GM23248 (cell line): ENCODE results near the gene FAM193B. TPM values are rescaled to one million over a fixed set of nuclear protein-coding genes. Genes with fewer than 3 reads are reported as not detected.

ENCODE experiments used
- DNase-seq: peaks from one replicate; pipeline ENCODE4 v3.0.0-alpha.2; 2015
- H2AFZ ChIP-seq: fragments of 200-600 bp; sonication (generic); 2 replicates; pipeline ENCODE4 v1.6.1; 2016; ENCODE audit warnings: antibody characterized with exemption
- H3F3A ChIP-seq: fragments of 200-600 bp; sonication (generic); 2 replicates; pipeline ENCODE4 v1.6.1; 2016; ENCODE audit warnings: mild to moderate bottlenecking, antibody characterized with exemption, mixed run types; ENCODE audit not compliant: insufficient read depth
- H3K27ac ChIP-seq: fragments of 200-600 bp; sonication (generic); 2 replicates; pipeline ENCODE4 v1.5.1; 2016; ENCODE audit warnings: mild to moderate bottlenecking
- H3K27me3 ChIP-seq: fragments of 200-600 bp; sonication (generic); replicated peaks from 2 replicates; pipeline ENCODE4 v1.6.1; 2016; ENCODE audit warnings: mild to moderate bottlenecking; ENCODE audit not compliant: insufficient read depth
- H3K36me3 ChIP-seq: fragments of 200-600 bp; sonication (generic); 2 replicates; pipeline ENCODE4 v1.6.1; 2016; ENCODE audit warnings: low read depth, mild to moderate bottlenecking
- H3K4me1 ChIP-seq: fragments of 200-600 bp; sonication (generic); 2 replicates; pipeline ENCODE4 v1.6.1; 2016; ENCODE audit warnings: mild to moderate bottlenecking; ENCODE audit not compliant: insufficient read depth
- H3K4me2 ChIP-seq: fragments of 200-600 bp; sonication (generic); one replicate; pipeline ENCODE4 v1.6.1; 2016; ENCODE audit warnings: mild to moderate bottlenecking; ENCODE audit not compliant: unreplicated experiment
- H3K4me3 ChIP-seq: fragments of 200-600 bp; sonication (generic); 2 replicates; pipeline ENCODE4 v1.5.1; 2016; ENCODE audit warnings: mild to moderate bottlenecking
- H3K79me2 ChIP-seq: fragments of 200-600 bp; sonication (generic); 2 replicates; pipeline ENCODE4 v1.6.1; 2016; ENCODE audit warnings: mild to moderate bottlenecking; ENCODE audit not compliant: insufficient read depth
- H3K9ac ChIP-seq: fragments of 200-600 bp; sonication (generic); 2 replicates; pipeline ENCODE4 v1.6.1; 2016; ENCODE audit warnings: mild to moderate bottlenecking
- H3K9me2 ChIP-seq: fragments of 200-600 bp; sonication (generic); 2 replicates; pipeline ENCODE4 v1.6.1; 2016; ENCODE audit warnings: mixed run types, mild to moderate bottlenecking, moderate library complexity; ENCODE audit not compliant: insufficient read depth
- H3K9me3 ChIP-seq: fragments of 200-600 bp; sonication (generic); one replicate; pipeline ENCODE4 v1.6.1; 2017; ENCODE audit warnings: low read depth
- H4K20me1 ChIP-seq: fragments of 200-600 bp; sonication (generic); 2 replicates; pipeline ENCODE4 v1.6.0; 2016; ENCODE audit not compliant: insufficient read depth
- EZH2 ChIP-seq: fragments of 200-600 bp; sonication (generic); IDR thresholded peaks from 2 replicates; pipeline ENCODE4 v1.6.1; 2018; ENCODE audit warnings: antibody characterized with exemption, mild to moderate bottlenecking; ENCODE audit not compliant: insufficient read depth, poor library complexity, severe bottlenecking
- EZH2phosphoT487 ChIP-seq: fragments of 200-600 bp; sonication (generic); IDR thresholded peaks from 2 replicates; pipeline ENCODE4 v1.6.1; 2018; ENCODE audit warnings: antibody characterized with exemption, moderate library complexity, mild to moderate bottlenecking, low read depth; ENCODE audit not compliant: insufficient read depth
- WGBS, 2 experiments: methylation state at CpG; one replicate each; pipeline ENCODE4 v1.1.6; 2015 to 2017; ENCODE audit warnings: low lambda C conversion rate in 2 of 2, low coverage in 1 of 2; ENCODE audit errors: missing lambda C conversion rate in 2 of 2; 5-methylcytosine and 5-hydroxymethylcytosine counted together
- in situ Hi-C: fragments of 300-500 bp; cut with MboI; formaldehyde crosslinking; loops from 2 replicates; pipeline ENCODE4 v1.15.0; 2020
- polyA plus RNA-seq: library from polyadenylated mRNA; unstranded; fragments of >200 nt; fragmentation: Nextera tagmentation; extraction: Ambion mirVana; gene quantifications from 2 replicates; pipeline ENCODE4 v1.2.1, GENCODE V29; 2016
- total RNA-seq: library from RNA; depleted of rRNA; stranded (reverse); fragments of >200 nt; shearing (Covaris generic); gene quantifications from 2 replicates; pipeline ENCODE4 v1.2.3, GENCODE V29; 2014

Gene FAM193B
- total and polyA plus RNA-seq, 2 experiments from 2014 or later, result 8.0 to 21.9 TPM

DNA sequence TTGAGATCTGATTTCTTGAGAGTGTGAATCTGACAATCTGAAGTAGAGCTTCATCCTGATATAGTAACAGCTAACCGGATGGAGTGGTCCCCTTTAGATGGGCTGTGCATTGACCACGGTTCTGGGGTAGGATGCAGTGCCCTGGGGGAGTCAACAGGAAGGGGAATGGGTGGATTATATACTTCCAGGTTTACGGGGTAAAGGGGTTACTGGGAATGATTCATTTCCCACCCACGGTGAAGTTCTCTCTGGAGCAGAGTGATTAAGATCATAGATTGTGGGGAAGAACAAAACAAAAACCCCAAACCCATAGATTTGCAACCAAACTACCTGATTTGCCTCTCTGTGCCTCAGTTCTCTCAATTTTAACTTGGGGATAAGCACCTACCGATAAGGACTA lies 44.1 kb upstream of the FAM193B start:
- Histone ChIP-seq H3K36me3 (peaks cover 27% of the 10 kb centered on the region; the same call in 1 of the 2 replicates), H3K4me3 (no peak overlapping the region), H3K27ac (0 out of 2 replicates have a peak overlapping the region, but pooled peaks have one; percentile 1), H3K9me2 (no peaks in the 10 kb centered on the region), H3K9me3 (no peaks in the 10 kb centered on the region), H3F3A (peaks cover 34% of the 10 kb centered on the region), H2AFZ (no peak overlapping the region), H3K27me3 (no peaks in the 10 kb centered on the region), H3K4me2 (peak overlapping the region; percentile 29), H3K4me1 (peaks cover 8% of the 10 kb centered on the region), H3K9ac (no peak overlapping the region), H3K79me2 (peaks cover 36% of the 10 kb centered on the region), H4K20me1 (no peaks in the 10 kb centered on the region)
- 39 to 45% methylated on average over 5 of the region's 5 CpGs for WGBS, 2 experiments
- in situ Hi-C loops, result no loop called here
- TF ChIP-seq EZH2phosphoT487 (no peak), EZH2 (no peak)
- peak; percentile 46 for DNase-seq

DNA sequence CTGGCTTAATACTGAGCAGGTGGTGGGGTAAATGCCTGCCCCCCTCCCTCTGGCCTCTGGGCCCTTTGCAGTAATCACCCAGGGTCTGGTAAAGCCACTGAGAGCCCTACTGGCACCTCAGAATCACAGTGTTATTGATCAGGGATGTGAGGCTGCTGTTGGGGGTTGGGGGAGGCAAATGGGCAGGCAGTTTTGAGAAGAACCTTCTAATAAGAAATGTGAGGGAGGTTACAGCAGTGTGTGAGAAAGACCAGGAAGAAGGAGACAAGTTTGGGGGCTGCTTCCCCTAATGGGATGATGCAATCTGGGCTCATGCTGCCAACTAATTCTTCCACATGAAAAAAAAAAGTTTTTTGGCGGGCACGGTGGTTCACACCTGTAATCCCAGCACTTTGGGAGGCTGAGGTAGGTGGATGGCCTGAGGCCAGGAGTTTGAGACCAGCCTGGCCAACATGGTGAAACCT lies 42.4 kb upstream of the FAM193B start:
- WGBS, 2 experiments, result 88 to 100% methylated on average over 2 of the region's 2 CpGs
- H3K4me2 ChIP-seq, result no peak overlapping the region
- H3K9me2 ChIP-seq, result no peaks in the 10 kb centered on the region
- H3F3A ChIP-seq, result peaks cover 37% of the 10 kb centered on the region
- no peak for TF ChIP-seq EZH2
- no peak for TF ChIP-seq EZH2phosphoT487
- H3K4me1 ChIP-seq, result peaks cover 8% of the 10 kb centered on the region
- H4K20me1 ChIP-seq, result no peaks in the 10 kb centered on the region
- peaks cover 45% of the 10 kb centered on the region for H3K79me2 ChIP-seq
- H3K27ac ChIP-seq, result no peak overlapping the region
- in situ Hi-C loops, result no loop called here
- H3K9me3 ChIP-seq, result no peaks in the 10 kb centered on the region
- no peak overlapping the region for H3K4me3 ChIP-seq
- H3K27me3 ChIP-seq, result no peaks in the 10 kb centered on the region
- no peak overlapping the region for H3K9ac ChIP-seq
- DNase-seq, result no peak
- H2AFZ ChIP-seq, result no peak overlapping the region
- H3K36me3 ChIP-seq, result peaks cover 27% of the 10 kb centered on the region; the same call in 1 of the 2 replicates

DNA sequence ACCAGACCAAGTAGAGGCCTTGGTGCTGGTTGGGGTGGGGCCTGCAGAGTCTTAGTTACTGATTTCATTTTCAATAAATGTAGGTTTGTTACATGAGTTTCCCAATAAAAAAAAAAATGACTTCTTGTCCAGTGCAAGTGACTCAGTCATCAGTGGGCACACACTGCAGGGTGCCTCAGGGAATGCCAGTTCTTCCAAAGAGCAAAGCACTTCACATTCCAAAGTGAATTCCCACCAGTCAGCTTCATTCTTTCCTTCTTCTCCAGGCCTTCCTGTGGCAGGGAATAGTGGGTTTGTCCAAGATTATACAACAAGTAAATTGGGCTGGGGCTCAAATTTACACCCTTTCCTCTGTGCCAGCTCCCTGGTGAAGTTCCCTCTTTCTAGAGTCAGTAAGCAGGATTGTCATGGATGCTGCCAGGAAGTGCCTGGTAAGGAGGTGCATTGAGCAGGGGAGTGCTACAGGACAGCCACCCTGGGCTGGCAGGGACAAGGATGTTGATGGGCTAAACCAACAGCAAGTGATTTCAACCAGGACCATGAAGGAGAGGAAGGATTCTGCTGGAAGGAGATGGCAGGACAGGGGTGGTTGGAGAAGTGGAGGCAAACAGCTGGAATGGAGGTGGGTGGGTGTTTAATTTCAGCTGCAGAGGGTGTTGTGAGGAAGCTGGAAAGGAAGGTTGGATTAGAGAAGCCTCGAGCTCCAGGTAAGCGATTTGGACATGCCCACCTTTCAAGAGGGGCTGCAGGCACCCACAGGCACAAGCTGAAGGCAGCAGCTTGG lies 41.8 kb upstream of the FAM193B start:
- H3K36me3 ChIP-seq, result peaks cover 27% of the 10 kb centered on the region; the same call in 1 of the 2 replicates
- H4K20me1 ChIP-seq, result no peaks in the 10 kb centered on the region
- no peaks in the 10 kb centered on the region for H3K9me3 ChIP-seq
- no peak overlapping the region for H3K9ac ChIP-seq
- H3K9me2 ChIP-seq, result no peaks in the 10 kb centered on the region
- WGBS, 2 experiments, result 94 to 100% methylated on average over 2 of the region's 2 CpGs
- H3K4me1 ChIP-seq, result peaks cover 6% of the 10 kb centered on the region
- H3K4me3 ChIP-seq, result no peak overlapping the region
- H3K79me2 ChIP-seq, result peaks cover 41% of the 10 kb centered on the region
- H2AFZ ChIP-seq, result no peak overlapping the region
- peak; percentile 30 for DNase-seq
- no peak overlapping the region for H3K27ac ChIP-seq
- in situ Hi-C loops, result no loop called here
- H3K27me3 ChIP-seq, result no peaks in the 10 kb centered on the region
- no peak overlapping the region for H3K4me2 ChIP-seq
- peaks cover 37% of the 10 kb centered on the region for H3F3A ChIP-seq
- TF ChIP-seq EZH2phosphoT487, result no peak
- TF ChIP-seq EZH2, result no peak

- Histone ChIP-seq H3K4me1 (no peaks in the 10 kb centered on the region; the same call in 1 of the 2 replicates), H3K9me2 (no peaks in the 10 kb centered on the region), H3K4me3 (no peak overlapping the region), H2AFZ (no peak overlapping the region), H3K27me3 (peaks cover 8% of the 10 kb centered on the region), H3K36me3 (peaks cover 27% of the 10 kb centered on the region; the same call in 1 of the 2 replicates), H3K9ac (no peak overlapping the region), H3K79me2 (peaks cover 32% of the 10 kb centered on the region), H3K9me3 (no peaks in the 10 kb centered on the region), H3K4me2 (no peak overlapping the region), H3K27ac (no peak overlapping the region), H3F3A (peaks cover 37% of the 10 kb centered on the region), H4K20me1 (no peaks in the 10 kb centered on the region)
- in situ Hi-C loops, result no loop called here
- no peak for TF ChIP-seq EZH2phosphoT487
- TF ChIP-seq EZH2, result no peak
- no peak for DNase-seq
- WGBS, 2 experiments, result 93 to 95% methylated on average over 8 of the region's 8 CpGs
Observed at GRCh38 chr5:177595026-177595585, 40.7 kb upstream of the FAM193B start.
